Neuronal stem cell (in vitro differentiated cells): ENCODE data around the gene DPP6.

Experiments used
- DNase-seq: peaks from one replicate; pipeline ENCODE4 v3.0.0-alpha.2; 2013; ENCODE audit warnings: low spot score
- H2AFZ ChIP-seq: one replicate; pipeline ENCODE4 v1.6.1; 2013; ENCODE audit warnings: mild to moderate bottlenecking, low read length, inconsistent platforms
- H2AK5ac ChIP-seq: 2 replicates; pipeline ENCODE4 v1.6.1; 2013; ENCODE audit warnings: low read depth, mild to moderate bottlenecking, inconsistent platforms, low read length, moderate library complexity, mixed read lengths
- H2BK120ac ChIP-seq: 2 replicates; pipeline ENCODE4 v1.6.1; 2013; ENCODE audit warnings: low read depth, mild to moderate bottlenecking, inconsistent platforms, low read length, moderate library complexity, mixed read lengths
- H2BK12ac ChIP-seq: one replicate; pipeline ENCODE4 v1.6.1; 2013; ENCODE audit warnings: low read length, inconsistent platforms
- H2BK15ac ChIP-seq: 2 replicates; pipeline ENCODE4 v1.6.1; 2013; ENCODE audit warnings: mild to moderate bottlenecking, low read length, inconsistent platforms, mixed read lengths
- H2BK5ac ChIP-seq: one replicate; pipeline ENCODE4 v1.6.1; 2013; ENCODE audit warnings: inconsistent platforms, mild to moderate bottlenecking, low read length, moderate library complexity
- H3K14ac ChIP-seq: one replicate; pipeline ENCODE4 v1.6.1; 2013; ENCODE audit warnings: low read length, inconsistent platforms
- H3K18ac ChIP-seq: 2 replicates; pipeline ENCODE4 v1.6.1; 2013; ENCODE audit warnings: low read length, inconsistent platforms
- H3K23ac ChIP-seq: 2 replicates; pipeline ENCODE4 v1.6.1; 2013; ENCODE audit warnings: low read depth, mild to moderate bottlenecking, mixed read lengths, low read length, inconsistent platforms; ENCODE audit not compliant: poor library complexity
- H3K27ac ChIP-seq: replicated peaks from 3 replicates; pipeline ENCODE4 v1.5.1; 2013; ENCODE audit warnings: low read length, inconsistent platforms
- H3K27me3 ChIP-seq, 3 experiments: 2 replicates each; pipeline ENCODE4 v1.6.1; 2013; ENCODE audit warnings: low read length in 3 of 3, mild to moderate bottlenecking in 2 of 3, inconsistent platforms in 1 of 3, low read depth in 1 of 3, mixed read lengths in 1 of 3, moderate library complexity in 1 of 3; ENCODE audit not compliant: control insufficient read depth in 3 of 3, insufficient read depth in 3 of 3
- H3K36me3 ChIP-seq, 2 donors: replicated peaks in 1 of 2; 2 replicates each; pipeline ENCODE4 v1.6.1; 2013; ENCODE audit warnings: low read length in 2 of 2; ENCODE audit not compliant: control insufficient read depth in 2 of 2, insufficient read depth in 2 of 2
- H3K4ac ChIP-seq: 2 replicates; pipeline ENCODE4 v1.6.1; 2013; ENCODE audit warnings: inconsistent platforms, mild to moderate bottlenecking, low read length, moderate library complexity
- H3K4me1 ChIP-seq, 2 donors: 1 replicate in 1 of 2; 2 replicates in 1 of 2; pipeline ENCODE4 v1.6.1; 2013; ENCODE audit warnings: low read length in 2 of 2, low read depth in 1 of 2; ENCODE audit not compliant: control insufficient read depth in 2 of 2, insufficient read depth in 1 of 2
- H3K4me2 ChIP-seq: one replicate; pipeline ENCODE4 v1.6.1; 2013; ENCODE audit warnings: mild to moderate bottlenecking, low read length, inconsistent platforms; ENCODE audit not compliant: insufficient read depth, poor library complexity, severe bottlenecking
- H3K4me3 ChIP-seq, 2 donors: 2 replicates each; pipeline ENCODE4 v1.5.1; 2013; ENCODE audit warnings: low read length in 2 of 2, mild to moderate bottlenecking in 2 of 2, inconsistent platforms in 1 of 2, moderate library complexity in 1 of 2
- H3K79me1 ChIP-seq: one replicate; pipeline ENCODE4 v1.6.1; 2013; ENCODE audit warnings: low read depth, mild to moderate bottlenecking, inconsistent platforms, low read length, moderate library complexity
- H3K9ac ChIP-seq: one replicate; pipeline ENCODE4 v1.6.1; 2013; ENCODE audit warnings: mild to moderate bottlenecking, low read depth, low read length, inconsistent platforms; ENCODE audit not compliant: poor library complexity
- H3K9me3 ChIP-seq, 2 donors: replicated peaks in 1 of 2; 2 replicates each; pipeline versions ENCODE3 to v1.6.1; 2013; ENCODE audit warnings: low read length in 2 of 2, mild to moderate bottlenecking in 2 of 2, inconsistent platforms in 1 of 2, low read depth in 1 of 2, mixed read lengths in 1 of 2, moderate library complexity in 1 of 2; ENCODE audit not compliant: control insufficient read depth in 2 of 2, insufficient read depth in 1 of 2
- H4K8ac ChIP-seq: one replicate; pipeline ENCODE4 v1.6.1; 2013; ENCODE audit warnings: low read depth, mild to moderate bottlenecking, inconsistent platforms, low read length, moderate library complexity
- H4K91ac ChIP-seq: one replicate; pipeline ENCODE4 v1.6.1; 2013; ENCODE audit warnings: low read length, low read depth, mild to moderate bottlenecking, inconsistent platforms; ENCODE audit not compliant: poor library complexity
- WGBS, 2 donors: extraction: QIAGEN DNeasy Blood & Tissue Kit; methylation state at CpG; one replicate each; pipeline ENCODE4 v1.1.7; 2013; ENCODE audit warnings: missing lambda C conversion rate in 2 of 2, mixed read lengths in 1 of 2; ENCODE audit not compliant: insufficient read length in 2 of 2, insufficient replicate concordance in 1 of 2; ENCODE audit errors: extremely low coverage in 2 of 2; 5-methylcytosine and 5-hydroxymethylcytosine counted together

The DPP6 gene

GRCh38 chr7:154583454-154583853, 531.3 kb downstream of the DPP6 start:
- peaks cover 0 to 19% (median 0%) of the 10 kb centered on the region in 3 experiments for H3K27me3 ChIP-seq
- no peaks in the 10 kb centered on the region for H3K9me3 ChIP-seq
- peak overlapping the region; percentile 54 for H2BK5ac ChIP-seq
- H3K79me1 ChIP-seq, result no peaks in the 10 kb centered on the region
- no peak overlapping the region for H3K23ac ChIP-seq
- H3K4me3 ChIP-seq, result no peak overlapping the region
- no CpG with 5 or more reads among the region's 15 CpGs for WGBS, 2 donors
- no peak overlapping the region for H2BK120ac ChIP-seq
- H2AK5ac ChIP-seq, result peak overlapping the region; percentile 69
- H3K27ac ChIP-seq, result no peak overlapping the region
- no peak for DNase-seq
- H3K18ac ChIP-seq, result no peak overlapping the region
- H3K9ac ChIP-seq, result no peak overlapping the region
- peaks cover 0 to 16% of the 10 kb centered on the region in 2 donors for H3K4me1 ChIP-seq
- no peaks in the 10 kb centered on the region for H3K36me3 ChIP-seq
- H4K8ac ChIP-seq, result no peak overlapping the region
- no peak overlapping the region for H2AFZ ChIP-seq
- H4K91ac ChIP-seq, result no peak overlapping the region
- H3K4me2 ChIP-seq, result no peak overlapping the region
- no peak overlapping the region for H2BK12ac ChIP-seq
- no peak overlapping the region for H2BK15ac ChIP-seq
- H3K4ac ChIP-seq, result no peak overlapping the region
- H3K14ac ChIP-seq, result no peak overlapping the region

DNA sequence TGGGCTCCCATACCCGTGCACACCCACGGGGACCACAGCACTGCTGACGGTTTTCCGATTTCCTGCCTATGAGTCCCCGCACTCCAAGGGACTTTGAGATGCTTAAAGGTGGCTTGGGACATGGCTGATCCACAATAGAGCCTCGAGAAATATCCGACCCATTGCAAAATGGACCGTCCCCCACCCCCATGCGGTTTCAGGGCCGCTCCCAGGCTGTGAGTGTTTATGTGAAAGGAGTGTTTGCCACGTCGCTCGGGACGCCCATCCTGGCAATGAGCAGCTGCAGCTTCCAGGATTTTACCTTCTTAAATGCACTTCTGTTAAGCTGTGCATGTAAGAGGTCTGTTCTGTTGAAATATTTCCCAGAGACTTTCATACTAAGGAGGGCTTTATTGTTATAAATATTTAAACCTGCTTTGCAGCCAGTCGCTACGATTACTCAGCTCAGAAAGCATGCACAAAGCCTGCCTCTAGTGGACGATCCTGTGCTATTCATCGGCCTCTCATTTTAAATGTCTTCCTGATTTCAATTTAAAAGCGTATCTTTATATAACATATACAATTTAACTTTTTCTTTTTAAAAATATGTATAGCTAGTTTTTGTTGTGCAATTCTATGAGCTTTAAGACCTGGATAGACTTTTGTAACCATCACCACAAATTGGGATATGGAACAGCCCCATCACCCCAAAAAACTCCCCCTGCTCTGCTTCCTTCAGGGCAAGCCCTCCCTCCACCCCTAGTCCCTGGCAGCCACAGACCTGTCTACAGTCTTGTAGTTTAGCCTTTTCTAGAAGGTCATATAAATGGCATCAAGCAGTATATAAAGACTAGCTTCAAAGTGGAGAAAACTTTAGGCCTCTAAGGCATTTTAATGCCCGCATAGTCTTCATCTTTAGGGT, 532.4 kb downstream of the DPP6 start:
- Histone ChIP-seq H3K27me3 (peaks cover 0 to 19% (median 0%) of the 10 kb centered on the region in 3 experiments), H3K4me2 (no peak overlapping the region), H4K91ac (no peak overlapping the region), H2BK12ac (peak overlapping the region; percentile 41), H3K9ac (no peak overlapping the region), H3K18ac (peak overlapping the region; percentile 91), H3K36me3 (no peaks in the 10 kb centered on the region), H2AK5ac (peak overlapping the region; percentile 69), H4K8ac (no peak overlapping the region), H3K14ac (no peak overlapping the region), H3K27ac (no peak overlapping the region), H2BK15ac (peak overlapping the region; percentile 21), H3K4me1 (peaks cover 0 to 16% of the 10 kb centered on the region in 2 donors), H2BK120ac (peak overlapping the region; percentile 51), H2BK5ac (peak overlapping the region; percentile 54), H2AFZ (no peak overlapping the region), H3K4me3 (no peak overlapping the region), H3K79me1 (no peaks in the 10 kb centered on the region), H3K23ac (peak overlapping the region; percentile 80), H3K9me3 (no peaks in the 10 kb centered on the region), H3K4ac (peak overlapping the region; percentile 29)
- 100% methylated on average over 1 of the region's 20 CpGs; no CpG with 5 or more reads in 1 of the 2 donors for WGBS, 2 donors
- no peak for DNase-seq

DNA sequence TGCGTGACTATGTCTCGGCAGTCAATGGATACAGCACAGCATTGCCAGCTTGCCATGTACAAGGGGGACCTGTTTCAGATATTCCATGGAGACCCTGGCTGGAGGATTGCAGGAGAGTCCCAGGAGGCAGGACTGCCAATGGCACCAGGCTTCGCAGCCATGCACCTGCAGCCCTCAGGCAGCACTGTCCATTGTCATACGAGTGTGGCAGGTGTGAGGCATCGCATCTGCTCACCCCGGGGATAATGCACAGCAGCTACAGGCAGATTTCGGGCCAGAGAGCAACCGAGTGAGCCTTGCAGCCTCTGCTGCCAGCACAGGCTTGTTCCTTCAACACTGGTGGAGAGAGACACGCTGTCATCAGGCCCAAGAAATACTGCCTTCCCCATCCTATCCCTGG, 535.6 kb downstream of the DPP6 start:
- Histone ChIP-seq H2BK120ac (no peak overlapping the region), H3K27me3 (peaks cover 0 to 6% (median 0%) of the 10 kb centered on the region in 3 experiments), H3K9ac (no peak overlapping the region), H3K79me1 (no peaks in the 10 kb centered on the region), H4K91ac (no peak overlapping the region), H3K9me3 (no peaks in the 10 kb centered on the region), H3K4ac (no peak overlapping the region), H2AK5ac (peak overlapping the region; percentile 25), H2BK15ac (no peak overlapping the region), H3K36me3 (no peaks in the 10 kb centered on the region), H2AFZ (no peak overlapping the region), H3K18ac (peak overlapping the region; percentile 46), H3K4me2 (no peak overlapping the region), H4K8ac (no peak overlapping the region), H3K27ac (no peak overlapping the region), H2BK12ac (no peak overlapping the region), H2BK5ac (no peak overlapping the region), H3K23ac (peak overlapping the region; percentile 48), H3K14ac (peak overlapping the region; percentile 15), H3K4me3 (no peak overlapping the region), H3K4me1 (peaks cover 0 to 5% of the 10 kb centered on the region in 2 donors)
- WGBS, 2 donors, result no CpG with 5 or more reads among the region's 9 CpGs
- DNase-seq, result no peak

- H3K18ac ChIP-seq, result peak overlapping the region; percentile 36
- H2AFZ ChIP-seq, result no peak overlapping the region
- no peak for DNase-seq
- peaks cover 0 to 7% (median 0%) of the 10 kb centered on the region in 3 experiments for H3K27me3 ChIP-seq
- no peak overlapping the region for H3K4ac ChIP-seq
- H3K23ac ChIP-seq, result peak overlapping the region; percentile 25
- H3K36me3 ChIP-seq, result no peaks in the 10 kb centered on the region
- no peak overlapping the region for H4K91ac ChIP-seq
- H3K4me1 ChIP-seq, result peaks cover 0 to 4% of the 10 kb centered on the region in 2 donors
- no peak overlapping the region for H2AK5ac ChIP-seq
- H3K9me3 ChIP-seq, result no peaks in the 10 kb centered on the region
- WGBS, 2 donors, result no CpG with 5 or more reads among the region's 6 CpGs
- H2BK120ac ChIP-seq, result no peak overlapping the region
- H4K8ac ChIP-seq, result no peak overlapping the region
- no peak overlapping the region for H3K27ac ChIP-seq
- H3K4me2 ChIP-seq, result no peak overlapping the region
- H2BK15ac ChIP-seq, result no peak overlapping the region
- H2BK5ac ChIP-seq, result no peak overlapping the region
- H2BK12ac ChIP-seq, result no peak overlapping the region
- H3K9ac ChIP-seq, result no peak overlapping the region
- no peak overlapping the region for H3K14ac ChIP-seq
- no peak overlapping the region for H3K4me3 ChIP-seq
- H3K79me1 ChIP-seq, result no peaks in the 10 kb centered on the region
Observed at GRCh38 chr7:154591544-154591943, 539.3 kb downstream of the DPP6 start.
